Omental fat pad (tissue), 4 donors: ENCODE measurements around the gene ZNF526. TPM values are rescaled to one million over a fixed set of nuclear protein-coding genes. Genes with fewer than 3 reads are reported as not detected.

Experiments used
- ATAC-seq: fragments of 150-250 bp; one replicate; pipeline ENCODE4 v1.9.1; 2016; ENCODE audit warnings: mild to moderate bottlenecking, moderate library complexity; ENCODE audit not compliant: low FRiP score
- DNase-seq: peaks from one replicate; pipeline ENCODE4 v3.0.0-alpha.2; 2019; ENCODE audit warnings: low spot score
- CTCF ChIP-seq, 3 donors: fragments of 450-650 bp; IDR thresholded peaks; one replicate each; pipeline ENCODE4 v1.5.1; 2016 to 2017; ENCODE audit warnings: antibody characterized with exemption in 3 of 3, mild to moderate bottlenecking in 3 of 3, moderate library complexity in 2 of 3
- total RNA-seq, 4 donors: library from RNA; depleted of rRNA; stranded (reverse); fragments of >200 nt; gene quantifications; one replicate each; pipeline ENCODE4 v1.1.0, GENCODE V29; 2016

The ZNF526 gene
- total RNA-seq, 4 donors from 2014 or later, result 3.2 to 7.6 (median 5.7) TPM

- ATAC-seq, result no peak
- DNase-seq, result no peak
- TF ChIP-seq CTCF (IDR thresholded peaks at IDR 0.05), result no peak
Observed at GRCh38 chr19:42251572-42252358, 31.7 kb downstream of the ZNF526 start.

GRCh38 chr19:42252365-42253244 lies 32.5 kb downstream of the ZNF526 start:
- no peak for TF ChIP-seq CTCF (IDR thresholded peaks at IDR 0.05)
- ATAC-seq, result no peak

GRCh38 chr19:42253245-42254088 lies 33.4 kb downstream of the ZNF526 start:
- ATAC-seq (peak; percentile 12), DNase-seq (no peak)
- TF ChIP-seq CTCF (IDR thresholded peaks at IDR 0.05), result no peak

More at GRCh38 chr19:42252365-42253244, 32.5 kb downstream of the ZNF526 start:
- DNase-seq, result no peak

GRCh38 chr19:42254089-42254849 lies 34.2 kb downstream of the ZNF526 start:
- no peak for TF ChIP-seq CTCF (IDR thresholded peaks at IDR 0.05)
- peak; percentile 20 for ATAC-seq
- no peak for DNase-seq

- TF ChIP-seq CTCF (IDR thresholded peaks at IDR 0.05), result no peak
- DNase-seq (peak; percentile 86), ATAC-seq (peak; percentile 78)
Observed at GRCh38 chr19:42254850-42255765, 35.0 kb downstream of the ZNF526 start, which contains the start of gene ERF. ERF (minus strand) TSS chr19:42255128; CDS start chr19:42254999, 129 bp downstream.
